Nephron progenitor cell (in vitro differentiated cells): ENCODE data around the gene FRMPD4.

Source experiments
- DNase-seq: peaks from one replicate; pipeline ENCODE4 v3.0.0; 2021
- H3K27ac Mint-ChIP-seq: 2 replicates; pipeline ENCODE4 v1.8.0; 2021; ENCODE audit warnings: mild to moderate bottlenecking, moderate library complexity, mixed read lengths
- H3K27me3 Mint-ChIP-seq: 2 replicates; pipeline ENCODE4 v1.8.0; 2021; ENCODE audit warnings: mild to moderate bottlenecking, low read depth, mixed read lengths; ENCODE audit not compliant: poor library complexity
- H3K36me3 Mint-ChIP-seq: 2 replicates; pipeline ENCODE4 v1.8.0; 2021; ENCODE audit warnings: low read depth, mixed read lengths
- H3K4me1 Mint-ChIP-seq: 2 replicates; pipeline ENCODE4 v1.8.0; 2021; ENCODE audit warnings: mixed read lengths
- H3K4me3 Mint-ChIP-seq: 2 replicates; pipeline ENCODE4 v1.8.0; 2021; ENCODE audit warnings: mild to moderate bottlenecking, moderate library complexity, mixed read lengths
- H3K9me3 Mint-ChIP-seq: 2 replicates; pipeline ENCODE4 v1.8.0; 2021; ENCODE audit warnings: mild to moderate bottlenecking, moderate library complexity, mixed read lengths
- CTCF ChIP-seq: fragments of 200-600 bp; sonication (generic); IDR thresholded peaks from 2 replicates; pipeline ENCODE4 v1.5.0; 2021; ENCODE audit warnings: antibody characterized with exemption

The FRMPD4 gene

DNA sequence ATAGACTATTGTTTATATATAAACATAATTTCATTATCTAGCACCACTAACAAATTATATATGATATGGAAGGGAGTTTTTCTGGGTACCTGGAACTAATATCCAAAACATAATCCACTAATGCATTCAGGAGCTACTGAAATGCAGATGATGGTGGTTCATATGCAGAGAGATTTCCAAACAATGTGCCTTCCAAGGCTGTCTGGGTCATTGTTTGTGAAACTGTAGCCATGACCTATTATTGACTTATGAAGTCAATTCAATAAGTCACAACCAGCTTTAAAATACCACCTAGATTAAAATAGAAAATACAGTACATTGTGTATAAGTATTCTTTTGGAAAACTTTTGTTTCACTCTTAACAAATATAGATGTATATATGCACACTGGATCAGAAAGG lies 415.9 kb downstream of the FRMPD4 start:
- H3K27ac Mint-ChIP-seq = no peak overlapping the region
- H3K27me3 Mint-ChIP-seq = peaks cover 3% of the 10 kb centered on the region
- no peak for DNase-seq
- no peaks in the 10 kb centered on the region for H3K4me1 Mint-ChIP-seq
- no peak for TF ChIP-seq CTCF
- H3K4me3 Mint-ChIP-seq = no peak overlapping the region
- H3K9me3 Mint-ChIP-seq = peaks cover 9% of the 10 kb centered on the region
- H3K36me3 Mint-ChIP-seq = no peaks in the 10 kb centered on the region

- Mint-ChIP-seq H3K27ac (no peak overlapping the region), H3K4me3 (no peak overlapping the region), H3K4me1 (no peaks in the 10 kb centered on the region), H3K27me3 (peaks cover 3% of the 10 kb centered on the region), H3K36me3 (no peaks in the 10 kb centered on the region), H3K9me3 (peaks cover 18% of the 10 kb centered on the region)
- DNase-seq = no peak
- no peak for TF ChIP-seq CTCF
Observed at GRCh38 chrX:12563121-12563520, 424.8 kb downstream of the FRMPD4 start.

DNA sequence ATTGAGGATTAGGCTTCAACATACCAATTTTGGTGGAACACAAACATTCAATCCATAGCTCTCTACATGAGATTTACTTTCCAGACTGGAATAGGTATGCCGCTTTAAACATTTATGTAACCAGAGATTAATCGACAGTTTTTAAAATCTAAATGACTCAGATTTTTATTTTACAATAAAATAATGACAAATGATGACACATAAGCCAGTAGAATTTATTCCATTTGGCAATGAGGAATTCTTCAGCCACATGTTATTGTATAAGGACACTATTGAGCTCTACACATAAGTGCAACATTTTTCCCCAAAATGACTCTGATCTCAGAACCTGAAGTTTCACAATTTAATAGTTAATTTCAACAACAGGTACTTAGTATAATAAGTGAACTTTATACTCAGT lies 425.9 kb downstream of the FRMPD4 start:
- H3K4me1 Mint-ChIP-seq = no peaks in the 10 kb centered on the region
- DNase-seq = no peak
- H3K9me3 Mint-ChIP-seq = peaks cover 17% of the 10 kb centered on the region
- TF ChIP-seq CTCF = no peak
- H3K4me3 Mint-ChIP-seq = no peak overlapping the region
- no peak overlapping the region for H3K27ac Mint-ChIP-seq
- H3K27me3 Mint-ChIP-seq = peaks cover 3% of the 10 kb centered on the region
- no peaks in the 10 kb centered on the region for H3K36me3 Mint-ChIP-seq

DNA sequence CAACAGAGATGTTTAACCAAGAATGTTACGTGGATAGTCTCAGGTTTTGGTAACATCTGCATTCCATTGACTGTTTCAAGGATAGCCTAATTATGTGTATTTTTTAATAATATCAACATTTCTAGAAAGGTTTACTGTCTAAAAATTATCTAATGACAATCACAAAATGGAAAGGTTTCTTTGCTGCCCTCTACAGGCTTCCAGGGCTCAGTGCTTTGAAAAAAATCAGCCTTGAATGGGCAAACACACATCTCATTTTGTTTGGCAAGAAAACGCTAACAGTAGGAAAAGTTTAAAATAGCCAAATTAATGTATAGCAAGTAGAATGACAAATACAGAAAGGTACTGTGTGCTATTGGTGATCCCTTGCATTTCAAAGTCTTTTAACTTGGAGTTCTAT lies 429.6 kb downstream of the FRMPD4 start:
- TF ChIP-seq CTCF = peak; percentile 54
- H3K4me3 Mint-ChIP-seq = no peak overlapping the region
- no peak overlapping the region for H3K27ac Mint-ChIP-seq
- no peaks in the 10 kb centered on the region for H3K36me3 Mint-ChIP-seq
- peaks cover 10% of the 10 kb centered on the region for H3K9me3 Mint-ChIP-seq
- DNase-seq = no peak
- no peaks in the 10 kb centered on the region for H3K4me1 Mint-ChIP-seq
- peaks cover 3% of the 10 kb centered on the region for H3K27me3 Mint-ChIP-seq

DNA sequence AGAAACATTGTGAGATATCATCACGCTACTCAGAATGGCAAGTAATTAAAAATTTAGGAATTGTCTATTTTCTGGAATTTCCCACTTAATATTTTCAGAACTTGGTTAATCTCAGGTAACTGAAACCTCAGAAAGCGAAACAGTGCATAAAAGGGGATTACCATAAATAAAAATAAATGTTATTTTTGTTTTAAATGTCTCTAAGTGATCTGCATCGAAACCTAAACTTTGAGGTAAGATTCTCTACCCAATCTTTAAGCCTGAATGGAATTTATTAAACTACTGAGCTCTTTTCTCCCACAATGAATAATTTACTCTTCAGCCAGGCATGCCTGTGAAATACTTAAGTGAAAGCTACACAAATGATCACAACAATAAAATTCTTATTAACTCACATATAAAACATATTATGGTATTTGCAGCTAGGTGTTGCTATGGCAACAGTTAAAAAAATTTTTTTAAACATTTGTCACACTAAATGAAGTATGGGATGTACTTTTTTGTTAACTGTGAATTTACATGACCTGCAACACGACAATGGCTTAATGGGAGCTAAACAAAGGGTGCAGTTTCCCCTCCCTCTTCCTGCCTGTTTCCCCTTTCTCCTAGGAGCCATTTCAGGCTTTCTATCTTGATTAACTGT lies 432.7 kb downstream of the FRMPD4 start:
- no peak overlapping the region for H3K27ac Mint-ChIP-seq
- peaks cover 3% of the 10 kb centered on the region for H3K27me3 Mint-ChIP-seq
- H3K4me1 Mint-ChIP-seq = no peaks in the 10 kb centered on the region
- TF ChIP-seq CTCF = no peak
- H3K4me3 Mint-ChIP-seq = no peak overlapping the region
- H3K9me3 Mint-ChIP-seq = peaks cover 20% of the 10 kb centered on the region
- no peak for DNase-seq
- no peaks in the 10 kb centered on the region for H3K36me3 Mint-ChIP-seq

- Mint-ChIP-seq H3K9me3 (peaks cover 38% of the 10 kb centered on the region), H3K4me3 (no peak overlapping the region), H3K27me3 (peaks cover 10% of the 10 kb centered on the region), H3K4me1 (no peaks in the 10 kb centered on the region), H3K27ac (no peak overlapping the region), H3K36me3 (no peaks in the 10 kb centered on the region)
- no peak for TF ChIP-seq CTCF
- DNase-seq = no peak
Observed at GRCh38 chrX:12579311-12579710, 441.0 kb downstream of the FRMPD4 start.
